T-cell (primary cell): ENCODE results near the gene EPN3. TPM values are rescaled to one million over a fixed set of nuclear protein-coding genes. Genes with fewer than 3 reads are reported as not detected.

Source experiments
- ATAC-seq, 4 experiments: fragments of 200-7000 bp in 3 of 4; fragments of 150-1000 bp in 1 of 4; cut with Tn5 transposase; replicated peaks in 1 of 4; 1 replicate in 3 of 4; 2 replicates in 1 of 4; pipeline ENCODE4 v1.10.0; 2021; ENCODE audit warnings: moderate library complexity in 3 of 4, mild to moderate bottlenecking in 2 of 4, moderate number of reproducible peaks in 1 of 4
- CTCF ChIA-PET, 2 donors: fragments of 300-600 bp; sonication (Branson Sonifier 250); formaldehyde crosslinking; loops; one replicate each; lab custom pipeline; 2022; ENCODE audit warnings: antibody characterized with exemption in 2 of 2; lab: Charles Lee
- POLR2A ChIA-PET, 2 donors: fragments of 300-600 bp; sonication (Branson Sonifier 250); formaldehyde crosslinking; loops; one replicate each; lab custom pipeline; 2022; ENCODE audit warnings: antibody characterized with exemption in 2 of 2; lab: Charles Lee
- DNase-seq, 35 experiments: peaks; one replicate each; pipeline versions ENCODE4 v3.0.0 to v3.0.0-alpha.2; 2013 to 2023
- H3K27ac ChIP-seq: one replicate; pipeline ENCODE4 v1.5.1; 2013; ENCODE audit warnings: low read length
- H3K27me3 ChIP-seq, 2 experiments: replicated peaks in 1 of 2; 1 replicate in 1 of 2; 2 replicates in 1 of 2; pipeline versions ENCODE4 v1.6.1 to v1.7.0; 2013; ENCODE audit warnings: low read length in 1 of 2, mixed read lengths in 1 of 2; ENCODE audit not compliant: control insufficient read depth in 2 of 2, insufficient read depth in 2 of 2; ENCODE audit errors: extremely low read depth in 1 of 2
- H3K36me3 ChIP-seq, 2 donors: 1 replicate in 1 of 2; 2 replicates in 1 of 2; pipeline versions ENCODE4 v1.6.1 to v1.7.0; 2013; ENCODE audit warnings: low read length in 1 of 2; ENCODE audit not compliant: control insufficient read depth in 2 of 2, insufficient read depth in 1 of 2; ENCODE audit errors: extremely low read depth in 1 of 2
- H3K4me1 ChIP-seq, 2 experiments: 1 replicate in 1 of 2; 2 replicates in 1 of 2; pipeline versions ENCODE4 v1.6.1 to v1.7.0; 2013; ENCODE audit warnings: low read length in 2 of 2, mixed read lengths in 1 of 2; ENCODE audit not compliant: insufficient read depth in 2 of 2, control insufficient read depth in 1 of 2; ENCODE audit errors: extremely low read depth in 1 of 2
- H3K4me3 ChIP-seq, 2 donors: 1 replicate in 1 of 2; 2 replicates in 1 of 2; pipeline versions ENCODE4 v1.5.1 to v1.7.0; 2013; ENCODE audit warnings: mild to moderate bottlenecking in 2 of 2, low read length in 1 of 2, moderate library complexity in 1 of 2; ENCODE audit not compliant: control insufficient read depth in 1 of 2; ENCODE audit errors: extremely low read depth in 1 of 2
- H3K9me3 ChIP-seq: 2 replicates; pipeline ENCODE4 v1.7.0; 2013
- H3K27ac Mint-ChIP-seq, 2 donors: one replicate each; pipeline ENCODE4 v1.8.0; 2020 to 2021; ENCODE audit warnings: mild to moderate bottlenecking in 2 of 2, mixed read lengths in 2 of 2
- H3K27me3 Mint-ChIP-seq, 2 donors: one replicate each; pipeline ENCODE4 v1.8.0; 2021 to 2022; ENCODE audit warnings: mixed read lengths in 2 of 2
- H3K36me3 Mint-ChIP-seq: one replicate; pipeline ENCODE4 v1.8.0; 2021; ENCODE audit warnings: mixed read lengths
- H3K4me1 Mint-ChIP-seq, 3 donors: one replicate each; pipeline ENCODE4 v1.8.0; 2020 to 2022; ENCODE audit warnings: mixed read lengths in 3 of 3, mild to moderate bottlenecking in 1 of 3
- H3K4me3 Mint-ChIP-seq, 3 donors: one replicate each; pipeline ENCODE4 v1.8.0; 2020 to 2022; ENCODE audit warnings: mild to moderate bottlenecking in 3 of 3, mixed read lengths in 3 of 3, moderate library complexity in 3 of 3
- H3K9me3 Mint-ChIP-seq, 3 donors: one replicate each; pipeline ENCODE4 v1.8.0; 2020 to 2022; ENCODE audit warnings: mixed read lengths in 3 of 3
- WGBS: methylation state at CpG from one replicate; pipeline ENCODE4 v1.1.5; 2013; ENCODE audit warnings: missing lambda C conversion rate; ENCODE audit not compliant: insufficient coverage; 5-methylcytosine and 5-hydroxymethylcytosine counted together
- total RNA-seq, 35 experiments: library from RNA in 6 of 35; stranded (reverse) in 6 of 35; fragments of 120-200 nt in 1 of 35; gene quantifications; one replicate each; pipeline versions ENCODE4 v1.2.1 to v1.2.4 and lab custom pipeline; 2013 to 2026

EPN3 gene
- total RNA-seq, 5 donors from 2014 or later (not counting 1 experiment from before 2014, with no cell fraction given) = 0.08 to 0.44 TPM; not detected in 3

- Mint-ChIP-seq H3K36me3 (no peaks in the 10 kb centered on the region), H3K4me1 (peaks cover 15 to 27% (median 24%) of the 10 kb centered on the region in 3 donors), H3K27me3 (peaks cover 47 to 54% of the 10 kb centered on the region in 2 donors), H3K9me3 (no peaks in the 10 kb centered on the region), H3K4me3 (no peak overlapping the region), H3K27ac (no peak overlapping the region)
- peaks cover 3 to 31% of the 10 kb centered on the region in 2 experiments for H3K4me1 ChIP-seq
- WGBS = 63% methylated on average over 4 of the region's 19 CpGs
- POLR2A ChIA-PET = interaction anchor here in 1 of 2 donors (0.6 kb wide), 1 partner anchor 143 kb away, joined by 3 read pairs; no protein-coding TSS in a partner anchor
- DNase-seq (peak in 1 of 35 experiments; percentile 39), ATAC-seq (no peak)
- no peak overlapping the region for H3K27ac ChIP-seq
- no peaks in the 10 kb centered on the region for H3K9me3 ChIP-seq
- H3K36me3 ChIP-seq = no peaks in the 10 kb centered on the region
- CTCF ChIA-PET = interaction anchor here in 1 of 2 donors (0.6 kb wide), 1 partner anchor 393 kb away, joined by 3 read pairs; no protein-coding TSS in a partner anchor
- no peak overlapping the region for H3K4me3 ChIP-seq
- peaks cover 7 to 86% of the 10 kb centered on the region in 2 experiments for H3K27me3 ChIP-seq
Measured at GRCh38 chr17:50564916-50565315, 32.4 kb downstream of the EPN3 start.

GRCh38 chr17:50565402-50566350, 33.1 kb downstream of the EPN3 start:
- DNase-seq = peak in 2 of 35 experiments; percentile 24 to 51
- peaks cover 7 to 82% of the 10 kb centered on the region in 2 experiments for H3K27me3 ChIP-seq
- CTCF ChIA-PET = interaction anchor here (0.6 kb wide), 2 partner anchors 79 to 392 kb away, joined by 3 read pairs; no protein-coding TSS in a partner anchor
- Mint-ChIP-seq H3K4me1 (peaks cover 11 to 23% (median 21%) of the 10 kb centered on the region in 3 donors), H3K4me3 (no peak overlapping the region), H3K27ac (peak overlapping the region in 1 of 2 donors; percentile 6), H3K27me3 (peaks cover 47 to 52% of the 10 kb centered on the region in 2 donors), H3K36me3 (no peaks in the 10 kb centered on the region), H3K9me3 (no peaks in the 10 kb centered on the region)
- peaks cover 0 to 26% of the 10 kb centered on the region in 2 experiments for H3K4me1 ChIP-seq
- H3K27ac ChIP-seq = no peak overlapping the region
- peak in 1 of 4 experiments; percentile 57 for ATAC-seq
- no peak overlapping the region for H3K4me3 ChIP-seq
- no peaks in the 10 kb centered on the region for H3K9me3 ChIP-seq
- POLR2A ChIA-PET = no interaction called here
- no peaks in the 10 kb centered on the region for H3K36me3 ChIP-seq
- 34% methylated on average over 4 of the region's 10 CpGs for WGBS

GRCh38 chr17:50566886-50567285, 34.4 kb downstream of the EPN3 start:
- no peaks in the 10 kb centered on the region for H3K36me3 Mint-ChIP-seq
- H3K4me1 ChIP-seq = peaks cover 0 to 15% of the 10 kb centered on the region in 2 experiments
- H3K9me3 ChIP-seq = no peaks in the 10 kb centered on the region
- no peak overlapping the region for H3K4me3 ChIP-seq
- no peak overlapping the region for H3K4me3 Mint-ChIP-seq
- peaks cover 11 to 22% (median 21%) of the 10 kb centered on the region in 3 donors for H3K4me1 Mint-ChIP-seq
- H3K9me3 Mint-ChIP-seq = no peaks in the 10 kb centered on the region
- no peak overlapping the region for H3K27ac ChIP-seq
- ChIA-PET CTCF (no interaction called here), POLR2A (no interaction called here)
- 100% methylated on average over 1 of the region's 2 CpGs for WGBS
- H3K36me3 ChIP-seq = no peaks in the 10 kb centered on the region
- H3K27me3 ChIP-seq = peaks cover 7 to 76% of the 10 kb centered on the region in 2 experiments
- H3K27me3 Mint-ChIP-seq = peaks cover 54 to 60% of the 10 kb centered on the region in 2 donors
- DNase-seq (no peak), ATAC-seq (no peak)
- no peak overlapping the region for H3K27ac Mint-ChIP-seq

- Histone ChIP-seq H3K27ac (no peak overlapping the region), H3K36me3 (no peaks in the 10 kb centered on the region), H3K9me3 (no peaks in the 10 kb centered on the region), H3K27me3 (peaks cover 0 to 67% of the 10 kb centered on the region in 2 experiments), H3K4me3 (no peak overlapping the region), H3K4me1 (peaks cover 0 to 3% of the 10 kb centered on the region in 2 experiments)
- peaks cover 6 to 15% (median 14%) of the 10 kb centered on the region in 3 donors for H3K4me1 Mint-ChIP-seq
- no peaks in the 10 kb centered on the region for H3K36me3 Mint-ChIP-seq
- ATAC-seq = no peak
- H3K27ac Mint-ChIP-seq = no peak overlapping the region
- H3K27me3 Mint-ChIP-seq = peaks cover 48% of the 10 kb centered on the region in 2 donors
- 78% methylated on average over 5 of the region's 12 CpGs for WGBS
- ChIA-PET POLR2A (no interaction called here), CTCF (no interaction called here)
- no peak overlapping the region for H3K4me3 Mint-ChIP-seq
- DNase-seq = no peak
- no peaks in the 10 kb centered on the region for H3K9me3 Mint-ChIP-seq
Measured at GRCh38 chr17:50568659-50569058, 36.1 kb downstream of the EPN3 start.

GRCh38 chr17:50569592-50569991, 37.1 kb downstream of the EPN3 start:
- H3K36me3 ChIP-seq = no peaks in the 10 kb centered on the region
- ChIA-PET POLR2A (no interaction called here), CTCF (no interaction called here)
- H3K27ac ChIP-seq = no peak overlapping the region
- Mint-ChIP-seq H3K4me3 (no peak overlapping the region), H3K9me3 (no peaks in the 10 kb centered on the region), H3K4me1 (peaks cover 6 to 14% (median 12%) of the 10 kb centered on the region in 3 donors), H3K27ac (no peak overlapping the region), H3K36me3 (no peaks in the 10 kb centered on the region), H3K27me3 (peaks cover 40 to 41% of the 10 kb centered on the region in 2 donors)
- no peak overlapping the region for H3K4me3 ChIP-seq
- peaks cover 0 to 59% of the 10 kb centered on the region in 2 experiments for H3K27me3 ChIP-seq
- H3K9me3 ChIP-seq = no peaks in the 10 kb centered on the region
- no peak for ATAC-seq
- no peak for DNase-seq
- peaks cover 0 to 3% of the 10 kb centered on the region in 2 experiments for H3K4me1 ChIP-seq
- 92% methylated on average over 6 of the region's 7 CpGs for WGBS

- 85% methylated on average over 6 of the region's 8 CpGs for WGBS
- ChIA-PET POLR2A (no interaction called here), CTCF (no interaction called here)
- Histone ChIP-seq H3K27me3 (peaks cover 0 to 54% of the 10 kb centered on the region in 2 experiments), H3K36me3 (no peaks in the 10 kb centered on the region), H3K27ac (no peak overlapping the region), H3K4me3 (no peak overlapping the region), H3K9me3 (no peaks in the 10 kb centered on the region), H3K4me1 (peaks cover 0 to 1% of the 10 kb centered on the region in 2 experiments)
- no peak for ATAC-seq
- no peaks in the 10 kb centered on the region for H3K36me3 Mint-ChIP-seq
- H3K27me3 Mint-ChIP-seq = peaks cover 36 to 38% of the 10 kb centered on the region in 2 donors
- no peak overlapping the region for H3K4me3 Mint-ChIP-seq
- H3K4me1 Mint-ChIP-seq = peaks cover 6 to 10% (median 9%) of the 10 kb centered on the region in 3 donors
- H3K9me3 Mint-ChIP-seq = no peaks in the 10 kb centered on the region
- H3K27ac Mint-ChIP-seq = no peak overlapping the region
- no peak for DNase-seq
Measured at GRCh38 chr17:50570032-50570431, 37.5 kb downstream of the EPN3 start.
